ENCODE measurements around the gene NES. TPM values are rescaled to one million over a fixed set of nuclear protein-coding genes. Genes with fewer than 3 reads are reported as not detected.
A peak's percentile ranks its signal among the peaks of the same experiment; 100 is the strongest.

Gene NES
- total RNA-seq (0.10 TPM), polyA plus RNA-seq (not detected)

- H3K4me3 Mint-ChIP-seq, result peak within 1 kb of the TSS in 2 of 4 donors; percentile 8 to 26
- peaks cover 83% of the 10 kb centered on the region for H3K27me3 Mint-ChIP-seq
- H3K9me3 Mint-ChIP-seq, result no peaks in the 10 kb centered on the region
- peaks cover 4 to 17% (median 7%) of the 10 kb centered on the region in 4 donors for H3K4me1 Mint-ChIP-seq
- no peak for DNase-seq
- no peak within 1 kb of the TSS for H3K4me3 ChIP-seq (ENCODE audit: low read depth, low read length)
- H3K27ac Mint-ChIP-seq, result no peak within 1 kb of the TSS
- no peak within 1 kb of the TSS for H3K27ac ChIP-seq (ENCODE audit: insufficient read depth, low read length, poor library complexity, severe bottlenecking)
- no peaks in the 10 kb centered on the region for H3K36me3 ChIP-seq (ENCODE audit: control insufficient read depth, insufficient read depth, low read length)
- H3K36me3 Mint-ChIP-seq, result no peaks in the 10 kb centered on the region
- H3K4me1 ChIP-seq (ENCODE audit: control insufficient read depth, insufficient read depth, low read length, poor library complexity, severe bottlenecking), result peaks cover 10% of the 10 kb centered on the region
- peaks cover 30% of the 10 kb centered on the region for H3K27me3 ChIP-seq (ENCODE audit: control insufficient read depth, insufficient read depth, low read length)
- H3K9me3 ChIP-seq (ENCODE audit: control insufficient read depth in 2 of 2, low read length in 2 of 2), result no peaks in the 10 kb centered on the region
- no peak for ATAC-seq (ENCODE audit: low read depth in 2 of 2)
Observed at GRCh38 chr1:156676820-156677615, at the start of gene NES. Gene NES, minus strand, starts transcription at chr1:156677407. Its CDS starts 143 bp downstream, at chr1:156677264.

GRCh38 chr1:156726549-156727226 is 49.5 kb upstream of the NES start:
- no peaks in the 10 kb centered on the region for H3K27me3 ChIP-seq (ENCODE audit: control insufficient read depth, insufficient read depth, low read length)
- peaks cover 48% of the 10 kb centered on the region for H3K4me1 ChIP-seq (ENCODE audit: control insufficient read depth, insufficient read depth, low read length, poor library complexity, severe bottlenecking)
- Mint-ChIP-seq H3K27me3 (no peaks in the 10 kb centered on the region), H3K4me3 (no peak overlapping the region), H3K27ac (no peak overlapping the region), H3K36me3 (peaks cover 14% of the 10 kb centered on the region), H3K9me3 (no peaks in the 10 kb centered on the region), H3K4me1 (peaks cover 7 to 31% (median 21%) of the 10 kb centered on the region in 4 donors)
- peak overlapping the region; percentile 96 for H3K4me3 ChIP-seq (ENCODE audit: low read depth, low read length)
- ATAC-seq (ENCODE audit: low read depth in 2 of 2) (no peak), DNase-seq (peak in 2 of 3 donors; percentile 52 to 73)
- H3K9me3 ChIP-seq (ENCODE audit: control insufficient read depth in 2 of 2, low read length in 2 of 2), result no peaks in the 10 kb centered on the region
- peaks cover 33% of the 10 kb centered on the region for H3K36me3 ChIP-seq (ENCODE audit: control insufficient read depth, insufficient read depth, low read length)
- peak overlapping the region; percentile 99 for H3K27ac ChIP-seq (ENCODE audit: insufficient read depth, low read length, poor library complexity, severe bottlenecking)

GRCh38 chr1:156725683-156726280 is 48.6 kb upstream of the NES start:
- H3K4me1 ChIP-seq (ENCODE audit: control insufficient read depth, insufficient read depth, low read length, poor library complexity, severe bottlenecking), result peaks cover 48% of the 10 kb centered on the region

GRCh38 chr1:156721535-156721934 is 44.3 kb upstream of the NES start:
- H3K36me3 Mint-ChIP-seq, result peaks cover 21% of the 10 kb centered on the region
- Histone ChIP-seq H3K36me3 (ENCODE audit: control insufficient read depth, insufficient read depth, low read length) (peaks cover 57% of the 10 kb centered on the region), H3K27ac (ENCODE audit: insufficient read depth, low read length, poor library complexity, severe bottlenecking) (no peak overlapping the region), H3K4me1 (ENCODE audit: control insufficient read depth, insufficient read depth, low read length, poor library complexity, severe bottlenecking) (peaks cover 27% of the 10 kb centered on the region), H3K4me3 (ENCODE audit: low read depth, low read length) (no peak overlapping the region), H3K27me3 (ENCODE audit: control insufficient read depth, insufficient read depth, low read length) (no peaks in the 10 kb centered on the region), H3K9me3 (ENCODE audit: control insufficient read depth in 2 of 2, low read length in 2 of 2) (no peaks in the 10 kb centered on the region)
- no peaks in the 10 kb centered on the region for H3K9me3 Mint-ChIP-seq
- peaks cover 7 to 25% (median 13%) of the 10 kb centered on the region in 4 donors for H3K4me1 Mint-ChIP-seq
- no peak overlapping the region for H3K4me3 Mint-ChIP-seq
- DNase-seq (no peak), ATAC-seq (ENCODE audit: low read depth in 2 of 2) (no peak)
- H3K27me3 Mint-ChIP-seq, result no peaks in the 10 kb centered on the region
- H3K27ac Mint-ChIP-seq, result peak overlapping the region in 1 of 3 donors; percentile 11

More at GRCh38 chr1:156725683-156726280, 48.6 kb upstream of the NES start:
- peaks cover 14% of the 10 kb centered on the region for H3K36me3 Mint-ChIP-seq
- no peaks in the 10 kb centered on the region for H3K9me3 ChIP-seq (ENCODE audit: control insufficient read depth in 2 of 2, low read length in 2 of 2)
- DNase-seq (peak; percentile 71 to 84 (median 79)), ATAC-seq (ENCODE audit: low read depth in 2 of 2) (peak; percentile 13 to 29)
- no peak overlapping the region for H3K27ac ChIP-seq (ENCODE audit: insufficient read depth, low read length, poor library complexity, severe bottlenecking)
- H3K27me3 ChIP-seq (ENCODE audit: control insufficient read depth, insufficient read depth, low read length), result no peaks in the 10 kb centered on the region
- H3K4me1 Mint-ChIP-seq, result peaks cover 7 to 30% (median 23%) of the 10 kb centered on the region in 4 donors
- H3K9me3 Mint-ChIP-seq, result no peaks in the 10 kb centered on the region
- no peaks in the 10 kb centered on the region for H3K27me3 Mint-ChIP-seq
- H3K4me3 Mint-ChIP-seq, result no peak overlapping the region
- peaks cover 42% of the 10 kb centered on the region for H3K36me3 ChIP-seq (ENCODE audit: control insufficient read depth, insufficient read depth, low read length)
- peak overlapping the region; percentile 96 for H3K4me3 ChIP-seq (ENCODE audit: low read depth, low read length)
- no peak overlapping the region for H3K27ac Mint-ChIP-seq

GRCh38 chr1:156721131-156721530 is 43.9 kb upstream of the NES start:
- DNase-seq, result no peak
- Mint-ChIP-seq H3K27ac (peak overlapping the region in 1 of 3 donors; percentile 11), H3K4me1 (peaks cover 7 to 29% (median 13%) of the 10 kb centered on the region in 4 donors), H3K4me3 (no peak overlapping the region), H3K36me3 (peaks cover 22% of the 10 kb centered on the region), H3K27me3 (no peaks in the 10 kb centered on the region), H3K9me3 (no peaks in the 10 kb centered on the region)
- peaks cover 57% of the 10 kb centered on the region for H3K36me3 ChIP-seq (ENCODE audit: control insufficient read depth, insufficient read depth, low read length)
- H3K4me1 ChIP-seq (ENCODE audit: control insufficient read depth, insufficient read depth, low read length, poor library complexity, severe bottlenecking), result peaks cover 23% of the 10 kb centered on the region
- no peak overlapping the region for H3K27ac ChIP-seq (ENCODE audit: insufficient read depth, low read length, poor library complexity, severe bottlenecking)
- H3K4me3 ChIP-seq (ENCODE audit: low read depth, low read length), result no peak overlapping the region
- ATAC-seq (ENCODE audit: low read depth in 2 of 2), result no peak
- no peaks in the 10 kb centered on the region for H3K9me3 ChIP-seq (ENCODE audit: control insufficient read depth in 2 of 2, low read length in 2 of 2)
- no peaks in the 10 kb centered on the region for H3K27me3 ChIP-seq (ENCODE audit: control insufficient read depth, insufficient read depth, low read length)

- Histone ChIP-seq H3K36me3 (ENCODE audit: control insufficient read depth, insufficient read depth, low read length) (peaks cover 29% of the 10 kb centered on the region), H3K27ac (ENCODE audit: insufficient read depth, low read length, poor library complexity, severe bottlenecking) (no peak overlapping the region), H3K4me3 (ENCODE audit: low read depth, low read length) (no peak overlapping the region), H3K27me3 (ENCODE audit: control insufficient read depth, insufficient read depth, low read length) (no peaks in the 10 kb centered on the region), H3K4me1 (ENCODE audit: control insufficient read depth, insufficient read depth, low read length, poor library complexity, severe bottlenecking) (no peaks in the 10 kb centered on the region), H3K9me3 (ENCODE audit: control insufficient read depth in 2 of 2, low read length in 2 of 2) (no peaks in the 10 kb centered on the region)
- Mint-ChIP-seq H3K4me3 (peak overlapping the region in 1 of 4 donors; percentile 5), H3K36me3 (peaks cover 15% of the 10 kb centered on the region), H3K4me1 (peaks cover 3 to 28% (median 6%) of the 10 kb centered on the region in 4 donors), H3K9me3 (no peaks in the 10 kb centered on the region), H3K27ac (no peak overlapping the region), H3K27me3 (no peaks in the 10 kb centered on the region)
- ATAC-seq (ENCODE audit: low read depth in 2 of 2) (no peak), DNase-seq (no peak)
Observed at GRCh38 chr1:156717351-156717750, 40.1 kb upstream of the NES start.

GRCh38 chr1:156714830-156715229 is 37.6 kb upstream of the NES start:
- H3K27ac Mint-ChIP-seq, result peak overlapping the region in 1 of 3 donors; percentile 53
- Histone ChIP-seq H3K4me3 (ENCODE audit: low read depth, low read length) (no peak overlapping the region), H3K27me3 (ENCODE audit: control insufficient read depth, insufficient read depth, low read length) (no peaks in the 10 kb centered on the region), H3K4me1 (ENCODE audit: control insufficient read depth, insufficient read depth, low read length, poor library complexity, severe bottlenecking) (no peaks in the 10 kb centered on the region), H3K9me3 (ENCODE audit: control insufficient read depth in 2 of 2, low read length in 2 of 2) (no peaks in the 10 kb centered on the region), H3K27ac (ENCODE audit: insufficient read depth, low read length, poor library complexity, severe bottlenecking) (no peak overlapping the region), H3K36me3 (ENCODE audit: control insufficient read depth, insufficient read depth, low read length) (peaks cover 8% of the 10 kb centered on the region)
- H3K36me3 Mint-ChIP-seq, result peaks cover 15% of the 10 kb centered on the region
- H3K27me3 Mint-ChIP-seq, result no peaks in the 10 kb centered on the region
- peak overlapping the region in 1 of 4 donors; percentile 38 for H3K4me3 Mint-ChIP-seq
- ATAC-seq (ENCODE audit: low read depth in 2 of 2) (no peak), DNase-seq (no peak)
- H3K9me3 Mint-ChIP-seq, result no peaks in the 10 kb centered on the region
- peaks cover 3 to 24% (median 4%) of the 10 kb centered on the region in 4 donors for H3K4me1 Mint-ChIP-seq
